Heart left ventricle (tissue), 16 donors: ENCODE data around the gene LNPEP. TPM values are rescaled to one million over a fixed set of nuclear protein-coding genes. Genes with fewer than 3 reads are reported as not detected.

Experiments
- ATAC-seq, 4 donors: fragments of 200-7000 bp; cut with Tn5 transposase; one replicate each; pipeline ENCODE4 v1.9.1; 2020 to 2022; ENCODE audit warnings: moderate library complexity in 4 of 4, mild to moderate bottlenecking in 3 of 4, moderate number of reproducible peaks in 1 of 4
- DNase-seq, 5 donors: peaks; one replicate each; pipeline ENCODE4 v3.0.0-alpha.2; 2020
- H3K27ac ChIP-seq, 12 donors: fragments of 200-600 bp; sonication (generic) in 4 of 12; one replicate each; pipeline versions ENCODE4 v1.5.0 to v1.8.0; 2016 to 2022; ENCODE audit warnings: mild to moderate bottlenecking in 2 of 12
- H3K27me3 ChIP-seq, 9 donors: fragments of 200-600 bp; sonication (generic) in 2 of 9; one replicate each; pipeline versions ENCODE4 v1.5.1 to v1.8.0; 2016 to 2022; ENCODE audit warnings: mild to moderate bottlenecking in 3 of 9
- H3K36me3 ChIP-seq, 9 donors: fragments of 200-600 bp; sonication (generic) in 2 of 9; one replicate each; pipeline versions ENCODE4 v1.5.0 to v1.8.0; 2018 to 2022; ENCODE audit warnings: mild to moderate bottlenecking in 2 of 9
- H3K4me1 ChIP-seq, 12 donors: fragments of 200-600 bp; sonication (generic) in 4 of 12; one replicate each; pipeline versions ENCODE4 v1.5.0 to v1.8.0; 2016 to 2022; ENCODE audit warnings: mild to moderate bottlenecking in 3 of 12
- H3K4me3 ChIP-seq, 12 donors: fragments of 200-600 bp; sonication (generic) in 4 of 12; one replicate each; pipeline versions ENCODE4 v1.5.0 to v1.8.0; 2017 to 2022; ENCODE audit warnings: mild to moderate bottlenecking in 9 of 12, moderate library complexity in 4 of 12
- H3K9me3 ChIP-seq, 12 donors: fragments of 200-600 bp; sonication (generic) in 4 of 12; one replicate each; pipeline versions ENCODE4 v1.5.0 to v1.8.0; 2016 to 2022; ENCODE audit warnings: mild to moderate bottlenecking in 1 of 12
- POLR2A ChIP-seq, 2 donors: fragments of 450-650 bp; IDR thresholded peaks; one replicate each; pipeline ENCODE4 v1.6.1; 2017; ENCODE audit warnings: antibody characterized with exemption in 2 of 2, mild to moderate bottlenecking in 2 of 2, moderate library complexity in 2 of 2
- WGBS, 4 donors: extraction: QIAGEN DNeasy Blood & Tissue Kit in 2 of 4; methylation state at CpG; one replicate each; pipeline versions ENCODE4 v1.1.5 to v1.1.7; 2013 to 2018; 5-methylcytosine and 5-hydroxymethylcytosine counted together
- intact Hi-C, 10 donors: fragments of 100-400 bp; cut with DNase I; formaldehyde crosslinking; loops; one replicate each; pipeline versions ENCODE4 v1.11.1 to v1.14.2; 2022
- long read RNA-seq, 3 donors: library from polyadenylated mRNA; unstranded; transcript quantifications; one replicate each; pipeline ENCODE4 v2.0.0, GENCODE V29; 2020 to 2021
- polyA plus RNA-seq, 2 donors: library from polyadenylated mRNA; stranded (reverse); fragments of 200-250 nt; gene quantifications; one replicate each; pipeline ENCODE4 v1.2.3, GENCODE V29; 2013
- total RNA-seq, 9 donors: library from RNA; depleted of rRNA in 2 of 9; stranded (reverse); fragments of >200 nt in 2 of 9; fragmentation: NEBNext Ultra II Directional in 3 of 9; extraction: Animal tissue kit (Norgen Biotek cat#: 25700) in 3 of 9; gene quantifications; one replicate each; pipeline versions ENCODE4 v1.1.0 to v1.2.4, GENCODE V29; 2016 to 2023
- TF ChIP-seq, protein P1 (sequence below), 12 donors: fragments of 200-600 bp; sonication (generic) in 4 of 12; IDR thresholded peaks; one replicate each; pipeline versions ENCODE4 v1.5.0 to v1.8.0; 2018 to 2022; ENCODE audit warnings: antibody characterized with exemption in 12 of 12, mild to moderate bottlenecking in 5 of 12
- donor health status: ischemic (EF 13 %, LVEDD 7.1; RV severe dilation, severe dysfunction).
- donor health status: healthy with polysubstance abuse.
- donor health status: DM: no; HTN: yes; CAD: no.
- donor health status: DM: no; HTN: no; CAD: no.
- donor health status: ischemic (EF 25% LVEDD 6.9; RV normal size, moderate dysfunction).
- donor health status: ischemic (EF 25% LVEDD 5.7; RV mildly dilated, moderate dysfunction).
- donor health status: healthy.
- donor health status: DM: yes; HTN: yes; CAD: no.
- donor health status: ischemic (EF 35%, LVEDD 5.7; RV mildly dilated, moderate dysfunction).
- donor health status: nonischemic (EF 11% LVEDD 7.7; RV severe dilation, severe dysfunction).
- donor health status: DM: yes; HTN: yes; CAD: no.
- donor health status: PGD.
- donor health status: ischemic (EF 29% LVEDD 5.4; RV normal size, mild dysfunction).
- donor health status: nonischemic (EF 23%, LVEDD 6.1; RV moderate dilation, normal function).

LNPEP gene
- total RNA-seq (10 to 100 TPM; 47.4 to 82.2 (median 56.3) TPM), polyA plus RNA-seq (10 to 100 TPM in 1 of 2 donors, 1 to 10 TPM in 1; 8.6 to 12.5 TPM)
- long read RNA-seq, donor 1, full-length matches to known transcripts: 18 of 30 reads
- long read RNA-seq, donor 1, partial matches to known transcripts: 10 of 30 reads
- long read RNA-seq, donor 1, other reads (novel, unspliced or antisense): 2 of 30 reads
- long read RNA-seq, donor 2, full-length matches to known transcripts: 60 of 101 reads
- long read RNA-seq, donor 2, partial matches to known transcripts: 24 of 101 reads
- long read RNA-seq, donor 2, other reads (novel, unspliced or antisense): 17 of 101 reads
- long read RNA-seq, donor 3, full-length matches to known transcripts: 28 of 49 reads
- long read RNA-seq, donor 3, partial matches to known transcripts: 15 of 49 reads
- long read RNA-seq, donor 3, other reads (novel, unspliced or antisense): 6 of 49 reads

DNA sequence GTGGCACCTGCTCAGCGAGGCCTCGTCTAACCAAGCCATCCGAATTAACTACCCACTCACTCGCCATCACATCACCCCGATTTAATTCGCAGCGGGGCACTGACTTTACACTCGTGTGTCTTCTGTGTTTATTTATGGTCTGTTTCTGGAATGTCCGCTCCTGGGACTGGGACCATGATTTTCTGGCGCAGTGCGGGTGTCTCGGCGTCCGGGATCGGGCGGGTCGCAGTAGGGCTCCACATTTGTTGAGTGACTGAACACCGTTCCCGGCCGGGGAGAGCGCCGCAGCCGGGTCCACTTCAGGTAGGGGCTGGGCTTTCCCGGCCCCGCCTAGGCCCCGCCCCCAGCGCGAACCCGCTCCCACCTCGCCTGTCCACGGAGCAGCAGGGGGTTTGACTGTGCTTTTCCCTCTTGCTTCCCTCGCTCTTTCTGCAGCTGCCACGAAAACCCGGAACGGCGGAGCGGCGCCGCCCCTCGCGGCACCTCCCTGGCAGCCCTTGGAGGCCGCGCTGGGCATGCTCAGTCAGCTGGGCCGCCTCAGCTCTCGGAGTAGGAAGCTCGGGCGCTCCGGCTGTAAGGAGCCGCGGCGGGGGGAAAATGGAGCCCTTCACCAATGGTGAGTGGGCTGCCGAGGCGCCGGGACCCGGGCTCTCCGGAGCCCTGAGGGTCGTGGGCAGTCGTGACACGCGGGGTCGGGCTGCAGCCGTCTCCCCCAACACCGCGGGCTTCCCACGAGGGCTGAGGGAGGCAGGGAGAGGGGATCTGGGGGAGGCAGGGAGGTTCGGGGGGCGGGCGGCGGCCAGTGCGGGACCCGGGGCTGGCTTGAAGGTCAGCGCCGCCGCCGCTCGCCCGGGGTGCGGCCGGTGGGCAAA lies at the start of gene LNPEP:
Gene LNPEP, plus strand, starts transcription at position 522 of the 872 bp plus-strand sequence. Its CDS starts 76 bp downstream, at position 598.
- ATAC-seq: peak; percentile 90 to 93 (median 92)
- Histone ChIP-seq H3K9me3 (no peaks in the 10 kb centered on the region), H3K4me1 (peaks cover 0 to 67% (median 42%) of the 10 kb centered on the region in 12 donors), H3K27me3 (no peaks in the 10 kb centered on the region), H3K4me3 (peak within 1 kb of the TSS; percentile 60 to 92 (median 84)), H3K36me3 (no peaks in the 10 kb centered on the region), H3K27ac (peak within 1 kb of the TSS; percentile 89 to 99 (median 97))
- 0 to 1% (median 0%) methylated on average over 29 to 79 of the region's 79 CpGs for WGBS, 4 donors
- intact Hi-C loops: loop anchor here in 6 of 10 donors (1.0 to 10.0 kb wide), 9 partner anchors 33 to 247 kb away; partner anchors contain the start of genes ERAP2 (in 4 of the 6), ERAP1 (in 2 of the 6) and RIOK2 (in 1 of the 6)
- TF ChIP-seq, protein P1, sequence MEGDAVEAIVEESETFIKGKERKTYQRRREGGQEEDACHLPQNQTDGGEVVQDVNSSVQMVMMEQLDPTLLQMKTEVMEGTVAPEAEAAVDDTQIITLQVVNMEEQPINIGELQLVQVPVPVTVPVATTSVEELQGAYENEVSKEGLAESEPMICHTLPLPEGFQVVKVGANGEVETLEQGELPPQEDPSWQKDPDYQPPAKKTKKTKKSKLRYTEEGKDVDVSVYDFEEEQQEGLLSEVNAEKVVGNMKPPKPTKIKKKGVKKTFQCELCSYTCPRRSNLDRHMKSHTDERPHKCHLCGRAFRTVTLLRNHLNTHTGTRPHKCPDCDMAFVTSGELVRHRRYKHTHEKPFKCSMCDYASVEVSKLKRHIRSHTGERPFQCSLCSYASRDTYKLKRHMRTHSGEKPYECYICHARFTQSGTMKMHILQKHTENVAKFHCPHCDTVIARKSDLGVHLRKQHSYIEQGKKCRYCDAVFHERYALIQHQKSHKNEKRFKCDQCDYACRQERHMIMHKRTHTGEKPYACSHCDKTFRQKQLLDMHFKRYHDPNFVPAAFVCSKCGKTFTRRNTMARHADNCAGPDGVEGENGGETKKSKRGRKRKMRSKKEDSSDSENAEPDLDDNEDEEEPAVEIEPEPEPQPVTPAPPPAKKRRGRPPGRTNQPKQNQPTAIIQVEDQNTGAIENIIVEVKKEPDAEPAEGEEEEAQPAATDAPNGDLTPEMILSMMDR (IDR thresholded peaks at IDR 0.05): no peak
- TF ChIP-seq POLR2A (IDR thresholded peaks at IDR 0.05): peak in 1 of 2 donors; percentile 75
- peak; percentile 96 to 98 (median 97) for DNase-seq

DNA sequence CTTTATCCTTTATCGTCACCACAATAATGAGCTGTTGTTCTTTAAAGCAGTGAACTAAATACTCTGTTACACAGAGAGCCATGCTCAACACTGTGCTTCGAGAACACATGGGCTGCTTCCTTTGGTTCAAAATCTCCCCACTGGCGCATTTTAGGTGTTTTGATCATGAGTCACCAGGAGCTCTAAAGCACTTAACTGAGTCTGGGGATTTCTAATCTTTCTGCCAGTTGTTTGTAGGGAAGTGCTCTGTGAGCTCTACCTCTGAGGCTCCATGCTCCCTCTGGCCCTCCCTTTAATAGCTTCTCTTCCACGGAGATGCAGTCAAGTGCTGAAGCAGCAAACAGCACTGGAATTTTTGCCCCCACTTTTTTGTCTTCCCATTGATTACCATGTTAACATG lies 42.5 kb upstream of the LNPEP start:
- ATAC-seq (peak in 1 of 4 donors; percentile 20), DNase-seq (no peak)
- H3K9me3 ChIP-seq: no peaks in the 10 kb centered on the region
- H3K36me3 ChIP-seq: peaks cover 0 to 100% (median 82%) of the 10 kb centered on the region in 9 donors
- H3K27me3 ChIP-seq: no peaks in the 10 kb centered on the region
- intact Hi-C loops: no loop called here
- 66 to 80% (median 73%) methylated on average over 4 of the region's 4 CpGs for WGBS, 4 donors
- peaks cover 0 to 19% (median 0%) of the 10 kb centered on the region in 12 donors for H3K4me1 ChIP-seq
- H3K4me3 ChIP-seq: no peak overlapping the region
- TF ChIP-seq POLR2A (IDR thresholded peaks at IDR 0.05): no peak
- TF ChIP-seq, protein P1 (IDR thresholded peaks at IDR 0.05): no peak
- no peak overlapping the region for H3K27ac ChIP-seq

DNA sequence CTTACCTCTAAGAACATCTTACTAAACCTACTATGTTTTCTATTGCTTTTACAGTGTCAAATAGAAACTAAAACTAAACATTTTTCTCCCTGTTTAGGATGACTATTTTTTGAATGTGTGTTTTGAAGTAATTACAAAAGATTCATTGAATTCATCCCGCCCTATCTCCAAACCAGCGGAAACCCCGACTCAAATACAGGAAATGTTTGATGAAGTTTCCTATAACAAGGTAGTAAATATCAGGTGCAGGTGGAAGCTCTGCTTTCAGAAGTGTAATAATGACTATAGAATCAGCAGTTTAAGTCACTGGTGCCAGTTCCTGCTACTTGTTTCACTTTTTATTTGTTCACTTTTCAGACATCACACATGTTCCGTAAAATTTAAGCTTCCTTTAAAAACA lies 39.6 kb upstream of the LNPEP start:
- H3K27ac ChIP-seq: peak overlapping the region in 1 of 12 donors; percentile 88
- no peak for TF ChIP-seq POLR2A (IDR thresholded peaks at IDR 0.05)
- TF ChIP-seq, protein P1 (IDR thresholded peaks at IDR 0.05): no peak
- H3K36me3 ChIP-seq: peaks cover 0 to 100% (median 81%) of the 10 kb centered on the region in 9 donors
- H3K9me3 ChIP-seq: no peaks in the 10 kb centered on the region
- H3K4me1 ChIP-seq: peaks cover 0 to 19% (median 0%) of the 10 kb centered on the region in 12 donors
- WGBS, 4 donors: 66 to 75% (median 74%) methylated on average over 4 of the region's 4 CpGs
- DNase-seq (no peak), ATAC-seq (no peak)
- intact Hi-C loops: no loop called here
- peak overlapping the region in 2 of 12 donors; percentile 17 to 44 for H3K4me3 ChIP-seq
- H3K27me3 ChIP-seq: no peaks in the 10 kb centered on the region
